SK-N-SH (cell line): ENCODE data around the gene BMP7. TPM values are rescaled to one million over a fixed set of nuclear protein-coding genes. Genes with fewer than 3 reads are reported as not detected.

Experiments used
- CTCF ChIA-PET: fragments of 300-600, 350-600 bp; formaldehyde crosslinking; extraction: SDS; loops from one replicate; lab custom pipeline; 2021; lab: Yijun Ruan, JAX
- POLR2A ChIA-PET: fragments of 350-600 bp; sonication (Branson Sonifier 250); formaldehyde crosslinking; extraction: SDS; loops from one replicate; lab custom pipeline; 2020; ENCODE audit warnings: antibody characterized with exemption, inconsistent platforms; lab: Yijun Ruan, JAX
- DNase-seq: peaks from one replicate; pipeline ENCODE4 v3.0.0; 2012
- H2AFZ ChIP-seq: fragments of 200-600 bp; sonication (generic); 2 replicates; pipeline ENCODE4 v1.8.1; 2016; ENCODE audit warnings: antibody characterized with exemption, mild to moderate bottlenecking, low read depth
- H3F3A ChIP-seq: fragments of 200-600 bp; sonication (generic); replicated peaks from 2 replicates; pipeline ENCODE3; 2016; ENCODE audit warnings: antibody characterized with exemption, mild to moderate bottlenecking; ENCODE audit not compliant: insufficient read depth
- H3K27ac ChIP-seq, 2 experiments: fragments of 200-500 bp in 1 of 2; fragments of 200-600 bp in 1 of 2; sonication (Bioruptor generic) in 1 of 2; sonication (generic), shearing (Covaris generic) in 1 of 2; 2 replicates each; pipeline versions ENCODE4 v1.5.1 to v1.6.1; 2014 to 2016; ENCODE audit warnings: low read depth in 2 of 2, inconsistent platforms in 1 of 2, low read length in 1 of 2, mild to moderate bottlenecking in 1 of 2, mixed read lengths in 1 of 2
- H3K27me3 ChIP-seq: fragments of 200-600 bp; sonication (generic), shearing (Covaris generic); 2 replicates; pipeline ENCODE4 v1.6.1; 2016; ENCODE audit warnings: mixed run types; ENCODE audit not compliant: insufficient read depth
- H3K36me3 ChIP-seq, 2 experiments: fragments of 200-500 bp in 1 of 2; fragments of 200-600 bp in 1 of 2; sonication (Bioruptor generic) in 1 of 2; sonication (generic) in 1 of 2; replicated peaks in 1 of 2; 2 replicates each; pipeline versions ENCODE3 to v1.5.1; 2014 to 2016; ENCODE audit warnings: low read length in 1 of 2, mild to moderate bottlenecking in 1 of 2; ENCODE audit not compliant: insufficient read depth in 2 of 2, control insufficient read depth in 1 of 2
- H3K4me1 ChIP-seq, 2 experiments: fragments of 200-500 bp in 1 of 2; fragments of 200-600 bp in 1 of 2; sonication (Bioruptor generic) in 1 of 2; sonication (generic), shearing (Covaris generic) in 1 of 2; 2 replicates each; pipeline versions ENCODE4 v1.5.1 to v1.6.1; 2014 to 2016; ENCODE audit warnings: low read depth in 1 of 2, low read length in 1 of 2, mixed run types in 1 of 2; ENCODE audit not compliant: insufficient read depth in 2 of 2, control insufficient read depth in 1 of 2
- H3K4me2 ChIP-seq: fragments of 200-600 bp; sonication (generic), shearing (Covaris generic); 2 replicates; pipeline ENCODE4 v1.6.1; 2017; ENCODE audit warnings: mixed run types
- H3K4me3 ChIP-seq, 2 experiments: fragments of 200-500 bp in 1 of 2; fragments of 200-600 bp in 1 of 2; sonication (Bioruptor generic) in 1 of 2; sonication (generic), shearing (Covaris generic) in 1 of 2; 2 replicates each; pipeline versions ENCODE4 v1.5.1 to v1.8.1; 2014 to 2016; ENCODE audit warnings: low read depth in 2 of 2, inconsistent platforms in 1 of 2, low read length in 1 of 2, mild to moderate bottlenecking in 1 of 2, mixed read lengths in 1 of 2, moderate library complexity in 1 of 2
- H3K79me2 ChIP-seq: fragments of 200-600 bp; sonication (generic); 2 replicates; pipeline ENCODE4 v1.8.1; 2017; ENCODE audit warnings: mild to moderate bottlenecking; ENCODE audit not compliant: insufficient read depth
- H3K9ac ChIP-seq: fragments of 200-600 bp; sonication (generic); 2 replicates; pipeline ENCODE4 v1.6.1; 2017; ENCODE audit warnings: mixed run types
- H3K9me2 ChIP-seq: fragments of 200-600 bp; sonication (generic); 2 replicates; pipeline ENCODE4 v1.6.1; 2017; ENCODE audit warnings: mixed run types
- H3K9me3 ChIP-seq: fragments of 200-600 bp; sonication (generic); 2 replicates; pipeline ENCODE4 v1.6.1; 2017; ENCODE audit warnings: mixed run types, mild to moderate bottlenecking, moderate library complexity
- H4K20me1 ChIP-seq: fragments of 200-600 bp; sonication (generic); 2 replicates; pipeline ENCODE4 v1.6.1; 2017; ENCODE audit warnings: mild to moderate bottlenecking, mixed run types; ENCODE audit not compliant: insufficient read depth
- EP300 ChIP-seq, 2 experiments: IDR thresholded peaks; 2 replicates each; pipeline versions ENCODE4 v1.4.0 to v1.6.1; 2012; ENCODE audit warnings: borderline replicate concordance in 1 of 2, low read depth in 1 of 2, low read length in 1 of 2
- FOSL2 ChIP-seq: IDR thresholded peaks from 2 replicates; pipeline ENCODE4 v1.4.0; 2012; ENCODE audit warnings: low read depth, mild to moderate bottlenecking, moderate library complexity, borderline replicate concordance
- GABPA ChIP-seq: IDR thresholded peaks from 2 replicates; pipeline ENCODE4 v1.4.0; 2012; ENCODE audit warnings: low read depth, mild to moderate bottlenecking
- GATA2 ChIP-seq: sonication (generic); formaldehyde crosslinking; IDR thresholded peaks from 2 replicates; pipeline ENCODE4 v1.5.0; 2020; ENCODE audit warnings: mild to moderate bottlenecking, missing genetic modification reagents
- JUND ChIP-seq: IDR thresholded peaks from 2 replicates; pipeline ENCODE4 v1.4.0; 2012
- MEF2A ChIP-seq: IDR thresholded peaks from 2 replicates; pipeline ENCODE4 v1.4.0; 2012; ENCODE audit warnings: low read depth, borderline replicate concordance
- NRF1 ChIP-seq: IDR thresholded peaks from 2 replicates; pipeline ENCODE4 v1.6.1; 2012; ENCODE audit warnings: low read depth, mild to moderate bottlenecking, low read length
- POLR2AphosphoS5 ChIP-seq: IDR thresholded peaks from 2 replicates; pipeline ENCODE4 v1.6.1; 2012; ENCODE audit warnings: low read depth, low read length
- REST ChIP-seq: IDR thresholded peaks from 2 replicates; pipeline ENCODE4 v1.6.1; 2012; ENCODE audit warnings: mild to moderate bottlenecking, low read depth, low read length, moderate library complexity
- TEAD4 ChIP-seq: IDR thresholded peaks from 2 replicates; pipeline ENCODE4 v1.4.0; 2012; ENCODE audit warnings: mild to moderate bottlenecking, borderline replicate concordance; ENCODE audit not compliant: insufficient read depth
- YY1 ChIP-seq: IDR thresholded peaks from 2 replicates; pipeline ENCODE4 v1.4.0; 2012; ENCODE audit warnings: low read depth, mild to moderate bottlenecking
- WGBS: methylation state at CpG from one replicate; pipeline ENCODE4 v1.1.6; 2017; ENCODE audit warnings: low lambda C conversion rate; 5-methylcytosine and 5-hydroxymethylcytosine counted together
- polyA plus RNA-seq, 3 experiments: library from polyadenylated mRNA; depleted of rRNA; stranded (reverse); fragments of >200 nt; gene quantifications; 2 replicates each; pipeline ENCODE4 v1.2.3, GENCODE V29; 2012
- TF ChIP-seq, protein P1 (sequence below): IDR thresholded peaks from 2 replicates; pipeline ENCODE4 v1.4.0; 2012; ENCODE audit warnings: low read depth, borderline replicate concordance
- TF ChIP-seq, protein P2 (sequence below): fragments of 150-350 bp; IDR thresholded peaks from 2 replicates; pipeline ENCODE4 v1.6.1; 2016; ENCODE audit warnings: mild to moderate bottlenecking, low read depth, low read length

Gene BMP7
- polyA plus RNA-seq, 1 of the 3 experiments (the other 2 are of a cell fraction) = not detected

- no peaks in the 10 kb centered on the region for H4K20me1 ChIP-seq
- TF ChIP-seq EP300 (IDR thresholded peaks at IDR 0.05; ENCODE audit: borderline replicate concordance in 1 of 2, low read depth in 1 of 2, low read length in 1 of 2) = no peak
- TF ChIP-seq TEAD4 = no peak
- no peak for TF ChIP-seq JUND
- TF ChIP-seq, protein P1, sequence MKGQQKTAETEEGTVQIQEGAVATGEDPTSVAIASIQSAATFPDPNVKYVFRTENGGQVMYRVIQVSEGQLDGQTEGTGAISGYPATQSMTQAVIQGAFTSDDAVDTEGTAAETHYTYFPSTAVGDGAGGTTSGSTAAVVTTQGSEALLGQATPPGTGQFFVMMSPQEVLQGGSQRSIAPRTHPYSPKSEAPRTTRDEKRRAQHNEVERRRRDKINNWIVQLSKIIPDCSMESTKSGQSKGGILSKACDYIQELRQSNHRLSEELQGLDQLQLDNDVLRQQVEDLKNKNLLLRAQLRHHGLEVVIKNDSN = no peak
- TF ChIP-seq, protein P2, sequence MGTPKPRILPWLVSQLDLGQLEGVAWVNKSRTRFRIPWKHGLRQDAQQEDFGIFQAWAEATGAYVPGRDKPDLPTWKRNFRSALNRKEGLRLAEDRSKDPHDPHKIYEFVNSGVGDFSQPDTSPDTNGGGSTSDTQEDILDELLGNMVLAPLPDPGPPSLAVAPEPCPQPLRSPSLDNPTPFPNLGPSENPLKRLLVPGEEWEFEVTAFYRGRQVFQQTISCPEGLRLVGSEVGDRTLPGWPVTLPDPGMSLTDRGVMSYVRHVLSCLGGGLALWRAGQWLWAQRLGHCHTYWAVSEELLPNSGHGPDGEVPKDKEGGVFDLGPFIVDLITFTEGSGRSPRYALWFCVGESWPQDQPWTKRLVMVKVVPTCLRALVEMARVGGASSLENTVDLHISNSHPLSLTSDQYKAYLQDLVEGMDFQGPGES = no peak
- ChIA-PET CTCF (interaction anchor here (0.7 kb wide), 1 partner anchor 13 kb away, joined by 3 read pairs; no protein-coding TSS in a partner anchor), POLR2A (no interaction called here)
- no peaks in the 10 kb centered on the region for H3K9me2 ChIP-seq
- H3K9me3 ChIP-seq = no peaks in the 10 kb centered on the region
- WGBS = 40% methylated on average over 2 of the region's 6 CpGs
- H3K79me2 ChIP-seq = no peaks in the 10 kb centered on the region
- no peaks in the 10 kb centered on the region for H3K36me3 ChIP-seq
- no peak overlapping the region for H3K9ac ChIP-seq
- H3F3A ChIP-seq = no peaks in the 10 kb centered on the region
- no peak for DNase-seq
- no peak overlapping the region for H3K27ac ChIP-seq
- H3K4me3 ChIP-seq = no peak overlapping the region
- H2AFZ ChIP-seq = no peak overlapping the region
- no peaks in the 10 kb centered on the region for H3K27me3 ChIP-seq
- H3K4me2 ChIP-seq = no peak overlapping the region
- no peaks in the 10 kb centered on the region; a peak in 1 of 4 replicates for H3K4me1 ChIP-seq
Observed at GRCh38 chr20:57188576-57189079, 77.8 kb downstream of the BMP7 start.

GRCh38 chr20:57188056-57188455 is 78.4 kb downstream of the BMP7 start:
- no peak for TF ChIP-seq GABPA
- no peak for TF ChIP-seq GATA2 (CRISPR knock-in tag)
- TF ChIP-seq MEF2A = no peak
- TF ChIP-seq REST = no peak
- TF ChIP-seq NRF1 = no peak
- TF ChIP-seq YY1 = no peak
- TF ChIP-seq POLR2AphosphoS5 = no peak
- no peak for TF ChIP-seq FOSL2
- no peak for DNase-seq
- no peaks in the 10 kb centered on the region for H3K27me3 ChIP-seq
- no peaks in the 10 kb centered on the region for H3K9me2 ChIP-seq
- no peak overlapping the region for H3K27ac ChIP-seq
- no peak overlapping the region for H3K9ac ChIP-seq
- H3K79me2 ChIP-seq = no peaks in the 10 kb centered on the region
- 47% methylated on average over 9 of the region's 9 CpGs for WGBS
- H3K4me1 ChIP-seq = no peaks in the 10 kb centered on the region; a peak in 1 of 4 replicates
- no peaks in the 10 kb centered on the region for H3F3A ChIP-seq
- no peaks in the 10 kb centered on the region for H4K20me1 ChIP-seq
- ChIA-PET POLR2A (no interaction called here), CTCF (interaction anchor here (0.7 kb wide), 1 partner anchor 13 kb away, joined by 3 read pairs; no protein-coding TSS in a partner anchor)
- H2AFZ ChIP-seq = no peak overlapping the region
- no peak overlapping the region for H3K4me2 ChIP-seq
- H3K4me3 ChIP-seq = no peak overlapping the region
- H3K36me3 ChIP-seq = no peaks in the 10 kb centered on the region
- H3K9me3 ChIP-seq = no peaks in the 10 kb centered on the region
